ENCODE results near the gene ATRN.

Gene ATRN

GRCh38 chr20:3483784-3484183, 13.0 kb downstream of the ATRN start (continued):
- TF ChIP-seq ZFP3 (tag by site-specific recombination; IDR thresholded peaks at IDR 0.05; ENCODE audit: low read depth) (no peak), ZNF645 (tag by site-specific recombination; IDR thresholded peaks at IDR 0.05) (no peak)

DNA sequence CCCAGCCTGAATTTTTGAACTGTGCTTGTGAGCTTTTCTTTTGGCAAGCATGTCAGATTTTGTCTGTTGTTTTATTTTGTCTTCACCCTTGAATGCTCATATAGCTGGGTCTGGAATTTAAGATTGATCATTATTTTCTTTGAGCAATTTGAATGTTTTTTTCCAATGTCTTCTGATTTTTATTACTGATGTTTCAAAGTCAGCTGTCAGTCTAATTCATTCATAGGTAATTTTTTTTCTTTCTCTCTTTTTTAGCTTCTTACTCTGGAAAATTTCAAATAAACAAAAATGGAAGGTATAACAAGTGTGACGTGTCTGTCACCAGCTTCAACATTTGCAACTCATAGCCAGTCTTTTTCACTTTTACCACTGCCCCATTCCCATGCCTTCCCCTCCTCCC, 15.1 kb downstream of the ATRN start:
- ChIA-PET POLR2A (no interaction called here), CTCF (no interaction called here)
- Histone ChIP-seq H3K4me1 (ENCODE audit: control insufficient read depth, insufficient read depth, low read length) (peaks cover 15% of the 10 kb centered on the region; the same call in 1 of the 2 replicates), H3K36me3 (ENCODE audit: control insufficient read depth in 2 of 2, insufficient read depth in 1 of 2, low read length in 2 of 2) (no peaks in the 10 kb centered on the region; a peak in 2 of 3 replicates), H3K27ac (ENCODE audit: extremely low read depth, low read depth, low read length) (no peak overlapping the region), H3K4me3 (ENCODE audit: low read depth, low read length) (no peak overlapping the region), H3K9me3 (ENCODE audit: control insufficient read depth, insufficient read depth, low read depth, low read length) (no peaks in the 10 kb centered on the region; the same call in 1 of the 2 replicates)
- no peak for TF ChIP-seq ZNF747 (tag by site-specific recombination; IDR thresholded peaks at IDR 0.05)
- no peak for TF ChIP-seq ZNF664 (tag by site-specific recombination; IDR thresholded peaks at IDR 0.05)
- TF ChIP-seq SP2 (tag by site-specific recombination; IDR thresholded peaks at IDR 0.05), result no peak
- no peak for TF ChIP-seq BCL11A (tag by site-specific recombination; IDR thresholded peaks at IDR 0.05; ENCODE audit: low read depth)
- TF ChIP-seq ZNF548 (tag by site-specific recombination; IDR thresholded peaks at IDR 0.05), result no peak
- TF ChIP-seq ZNF585B (tag by site-specific recombination; IDR thresholded peaks at IDR 0.05), result no peak
- no peak for TF ChIP-seq ZBTB10 (tag by site-specific recombination; IDR thresholded peaks at IDR 0.05)
- no peak for TF ChIP-seq ZNF529 (tag by site-specific recombination; IDR thresholded peaks at IDR 0.05; ENCODE audit: insufficient replicate concordance)

GRCh38 chr20:3486850-3487249, 16.0 kb downstream of the ATRN start:
- ChIA-PET CTCF (no interaction called here), POLR2A (no interaction called here)
- H3K4me3 ChIP-seq (ENCODE audit: low read depth, low read length), result no peak overlapping the region
- peaks cover 15% of the 10 kb centered on the region; the same call in 1 of the 2 replicates for H3K4me1 ChIP-seq (ENCODE audit: control insufficient read depth, insufficient read depth, low read length)
- no peak for TF ChIP-seq GLIS1 (tag by site-specific recombination; IDR thresholded peaks at IDR 0.05)
- no peak for TF ChIP-seq ZNF341 (tag by site-specific recombination; IDR thresholded peaks at IDR 0.05; ENCODE audit: low read depth)
- TF ChIP-seq ZNF791 (tag by site-specific recombination; IDR thresholded peaks at IDR 0.05), result no peak
- TF ChIP-seq HIC1 (tag by site-specific recombination; IDR thresholded peaks at IDR 0.05), result no peak
- TF ChIP-seq ZNF404 (tag by site-specific recombination; IDR thresholded peaks at IDR 0.05), result no peak
- no peak for TF ChIP-seq ZBTB8A (tag by site-specific recombination; IDR thresholded peaks at IDR 0.05)
- no peak for TF ChIP-seq ZBTB26 (tag by site-specific recombination; optimal IDR thresholded peaks at IDR 0.05)
- no peak for TF ChIP-seq PRDM1 (tag by site-specific recombination; IDR thresholded peaks at IDR 0.05)
- TF ChIP-seq, protein P1, sequence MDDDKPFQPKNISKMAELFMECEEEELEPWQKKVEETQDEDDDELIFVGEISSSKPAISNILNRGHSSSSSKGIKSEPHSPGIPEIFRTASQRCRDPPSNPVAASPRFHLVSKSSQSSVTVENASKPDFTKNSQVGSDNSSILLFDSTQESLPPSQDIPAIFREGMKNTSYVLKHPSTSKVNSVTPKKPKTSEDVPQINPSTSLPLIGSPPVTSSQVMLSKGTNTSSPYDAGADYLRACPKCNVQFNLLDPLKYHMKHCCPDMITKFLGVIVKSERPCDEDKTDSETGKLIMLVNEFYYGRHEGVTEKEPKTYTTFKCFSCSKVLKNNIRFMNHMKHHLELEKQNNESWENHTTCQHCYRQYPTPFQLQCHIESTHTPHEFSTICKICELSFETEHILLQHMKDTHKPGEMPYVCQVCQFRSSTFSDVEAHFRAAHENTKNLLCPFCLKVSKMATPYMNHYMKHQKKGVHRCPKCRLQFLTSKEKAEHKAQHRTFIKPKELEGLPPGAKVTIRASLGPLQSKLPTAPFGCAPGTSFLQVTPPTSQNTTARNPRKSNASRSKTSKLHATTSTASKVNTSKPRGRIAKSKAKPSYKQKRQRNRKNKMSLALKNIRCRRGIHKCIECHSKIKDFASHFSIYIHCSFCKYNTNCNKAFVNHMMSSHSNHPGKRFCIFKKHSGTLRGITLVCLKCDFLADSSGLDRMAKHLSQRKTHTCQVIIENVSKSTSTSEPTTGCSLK (tag by site-specific recombination; IDR thresholded peaks at IDR 0.05), result no peak
- H3K27ac ChIP-seq (ENCODE audit: extremely low read depth, low read depth, low read length), result no peak overlapping the region
- H3K9me3 ChIP-seq (ENCODE audit: control insufficient read depth, insufficient read depth, low read depth, low read length), result no peaks in the 10 kb centered on the region; the same call in 1 of the 2 replicates
- H3K36me3 ChIP-seq (ENCODE audit: control insufficient read depth in 2 of 2, insufficient read depth in 1 of 2, low read length in 2 of 2), result no peaks in the 10 kb centered on the region; a peak in 1 of 3 replicates
